HL-60 (cell line): ENCODE data around the gene PPP2R5E.

ENCODE experiments used
- DNase-seq, 2 experiments: peaks; one replicate each; pipeline ENCODE4 v3.0.0-alpha.2; 2010 to 2020; ENCODE audit warnings: low read depth in 1 of 2, low spot score in 1 of 2
- H3K27ac ChIP-seq: fragments of 250-450 bp; sonication (Bioruptor Pico); replicated peaks from 2 replicates; pipeline ENCODE4 v1.5.1; 2020; ENCODE audit warnings: mild to moderate bottlenecking, moderate library complexity
- H3K27me3 ChIP-seq: fragments of 250-450 bp; sonication (Bioruptor Pico); 2 replicates; pipeline ENCODE4 v1.5.1; 2021; ENCODE audit warnings: mild to moderate bottlenecking, moderate library complexity; ENCODE audit not compliant: insufficient read depth, poor library complexity, severe bottlenecking
- H3K4me3 ChIP-seq: replicated peaks from 2 replicates; pipeline ENCODE4 v1.5.1; 2011; ENCODE audit warnings: mild to moderate bottlenecking, control low read depth, low read length; ENCODE audit not compliant: insufficient read depth
- GABPA ChIP-seq: IDR thresholded peaks from 2 replicates; pipeline ENCODE4 v1.6.1; 2012; ENCODE audit warnings: low read depth
- POLR2AphosphoS5 ChIP-seq: IDR thresholded peaks from 2 replicates; pipeline ENCODE4 v1.6.1; 2012; ENCODE audit warnings: low read depth
- SPI1 ChIP-seq: IDR thresholded peaks from 2 replicates; pipeline ENCODE4 v1.6.1; 2012; ENCODE audit warnings: low read depth, mild to moderate bottlenecking, borderline replicate concordance
- TF ChIP-seq, protein P1 (sequence below): IDR thresholded peaks from 2 replicates; pipeline ENCODE4 v1.6.1; 2012; ENCODE audit warnings: low read depth; ENCODE audit not compliant: insufficient replicate concordance
- TF ChIP-seq, protein P2 (sequence below): IDR thresholded peaks from one replicate; pipeline ENCODE4 v1.5.1; 2011; ENCODE audit warnings: low read length, control low read depth, inconsistent platforms; ENCODE audit not compliant: insufficient read depth

PPP2R5E gene

DNA sequence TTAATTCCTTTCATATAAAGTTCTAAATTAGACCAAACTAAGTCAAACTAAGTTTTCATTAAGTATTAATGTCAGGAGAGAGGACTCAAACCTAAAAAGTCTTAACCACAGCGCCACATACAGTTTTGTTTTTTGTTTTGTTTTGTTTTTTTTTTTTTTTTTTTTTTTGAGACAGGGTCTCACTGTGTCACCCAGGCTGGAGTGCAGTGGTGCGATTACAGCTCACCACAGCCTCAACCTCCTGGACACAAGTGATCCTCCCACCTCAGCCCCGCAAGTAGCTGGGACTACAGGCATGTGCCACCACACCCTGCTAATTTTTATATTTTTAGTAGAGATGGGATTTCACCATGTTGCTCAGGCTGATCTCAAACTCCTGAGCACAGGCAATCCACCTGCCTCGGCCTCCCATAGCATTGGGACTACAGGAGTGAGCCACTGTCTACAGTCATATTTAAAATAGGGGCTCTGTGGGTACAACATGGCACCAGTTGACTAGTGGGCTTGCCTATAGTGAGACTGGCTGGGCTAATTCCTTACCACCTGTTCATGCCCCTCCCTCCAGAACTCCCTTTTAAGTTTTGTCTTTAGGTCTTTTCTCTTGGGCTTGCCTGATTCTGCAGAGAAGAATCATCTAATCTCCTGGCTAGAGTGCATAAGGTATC, 110.2 kb downstream of the PPP2R5E start:
- no peaks in the 10 kb centered on the region for H3K27me3 ChIP-seq
- DNase-seq: no peak
- no peak overlapping the region for H3K27ac ChIP-seq
- no peak overlapping the region for H3K4me3 ChIP-seq
- TF ChIP-seq POLR2AphosphoS5: no peak
- TF ChIP-seq SPI1: no peak

DNA sequence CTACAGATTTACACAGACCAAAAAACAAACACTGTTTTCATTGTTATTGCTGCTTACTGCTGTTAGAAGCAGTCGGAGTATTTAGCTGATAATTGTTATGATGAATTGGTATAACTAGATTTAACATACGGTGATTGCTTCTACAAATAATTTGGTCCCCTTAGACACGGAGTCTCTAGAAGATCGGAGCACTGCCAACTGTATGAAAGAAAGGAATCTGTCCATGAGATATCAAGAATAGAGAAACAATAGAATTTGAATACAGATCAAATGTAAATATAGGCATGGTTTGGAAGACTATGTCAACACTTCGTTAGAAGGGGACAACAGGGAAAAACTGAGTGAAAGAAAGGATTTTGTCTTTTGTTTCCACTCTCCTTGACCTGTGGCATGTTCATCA, 110.9 kb downstream of the PPP2R5E start:
- TF ChIP-seq, protein P1, sequence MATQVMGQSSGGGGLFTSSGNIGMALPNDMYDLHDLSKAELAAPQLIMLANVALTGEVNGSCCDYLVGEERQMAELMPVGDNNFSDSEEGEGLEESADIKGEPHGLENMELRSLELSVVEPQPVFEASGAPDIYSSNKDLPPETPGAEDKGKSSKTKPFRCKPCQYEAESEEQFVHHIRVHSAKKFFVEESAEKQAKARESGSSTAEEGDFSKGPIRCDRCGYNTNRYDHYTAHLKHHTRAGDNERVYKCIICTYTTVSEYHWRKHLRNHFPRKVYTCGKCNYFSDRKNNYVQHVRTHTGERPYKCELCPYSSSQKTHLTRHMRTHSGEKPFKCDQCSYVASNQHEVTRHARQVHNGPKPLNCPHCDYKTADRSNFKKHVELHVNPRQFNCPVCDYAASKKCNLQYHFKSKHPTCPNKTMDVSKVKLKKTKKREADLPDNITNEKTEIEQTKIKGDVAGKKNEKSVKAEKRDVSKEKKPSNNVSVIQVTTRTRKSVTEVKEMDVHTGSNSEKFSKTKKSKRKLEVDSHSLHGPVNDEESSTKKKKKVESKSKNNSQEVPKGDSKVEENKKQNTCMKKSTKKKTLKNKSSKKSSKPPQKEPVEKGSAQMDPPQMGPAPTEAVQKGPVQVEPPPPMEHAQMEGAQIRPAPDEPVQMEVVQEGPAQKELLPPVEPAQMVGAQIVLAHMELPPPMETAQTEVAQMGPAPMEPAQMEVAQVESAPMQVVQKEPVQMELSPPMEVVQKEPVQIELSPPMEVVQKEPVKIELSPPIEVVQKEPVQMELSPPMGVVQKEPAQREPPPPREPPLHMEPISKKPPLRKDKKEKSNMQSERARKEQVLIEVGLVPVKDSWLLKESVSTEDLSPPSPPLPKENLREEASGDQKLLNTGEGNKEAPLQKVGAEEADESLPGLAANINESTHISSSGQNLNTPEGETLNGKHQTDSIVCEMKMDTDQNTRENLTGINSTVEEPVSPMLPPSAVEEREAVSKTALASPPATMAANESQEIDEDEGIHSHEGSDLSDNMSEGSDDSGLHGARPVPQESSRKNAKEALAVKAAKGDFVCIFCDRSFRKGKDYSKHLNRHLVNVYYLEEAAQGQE: no peak
- TF ChIP-seq GABPA (no peak), POLR2AphosphoS5 (no peak)
- TF ChIP-seq, protein P2, sequence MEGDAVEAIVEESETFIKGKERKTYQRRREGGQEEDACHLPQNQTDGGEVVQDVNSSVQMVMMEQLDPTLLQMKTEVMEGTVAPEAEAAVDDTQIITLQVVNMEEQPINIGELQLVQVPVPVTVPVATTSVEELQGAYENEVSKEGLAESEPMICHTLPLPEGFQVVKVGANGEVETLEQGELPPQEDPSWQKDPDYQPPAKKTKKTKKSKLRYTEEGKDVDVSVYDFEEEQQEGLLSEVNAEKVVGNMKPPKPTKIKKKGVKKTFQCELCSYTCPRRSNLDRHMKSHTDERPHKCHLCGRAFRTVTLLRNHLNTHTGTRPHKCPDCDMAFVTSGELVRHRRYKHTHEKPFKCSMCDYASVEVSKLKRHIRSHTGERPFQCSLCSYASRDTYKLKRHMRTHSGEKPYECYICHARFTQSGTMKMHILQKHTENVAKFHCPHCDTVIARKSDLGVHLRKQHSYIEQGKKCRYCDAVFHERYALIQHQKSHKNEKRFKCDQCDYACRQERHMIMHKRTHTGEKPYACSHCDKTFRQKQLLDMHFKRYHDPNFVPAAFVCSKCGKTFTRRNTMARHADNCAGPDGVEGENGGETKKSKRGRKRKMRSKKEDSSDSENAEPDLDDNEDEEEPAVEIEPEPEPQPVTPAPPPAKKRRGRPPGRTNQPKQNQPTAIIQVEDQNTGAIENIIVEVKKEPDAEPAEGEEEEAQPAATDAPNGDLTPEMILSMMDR: no peak
- no peak for DNase-seq
- Histone ChIP-seq H3K27me3 (no peaks in the 10 kb centered on the region), H3K27ac (no peak overlapping the region), H3K4me3 (no peak overlapping the region)

DNA sequence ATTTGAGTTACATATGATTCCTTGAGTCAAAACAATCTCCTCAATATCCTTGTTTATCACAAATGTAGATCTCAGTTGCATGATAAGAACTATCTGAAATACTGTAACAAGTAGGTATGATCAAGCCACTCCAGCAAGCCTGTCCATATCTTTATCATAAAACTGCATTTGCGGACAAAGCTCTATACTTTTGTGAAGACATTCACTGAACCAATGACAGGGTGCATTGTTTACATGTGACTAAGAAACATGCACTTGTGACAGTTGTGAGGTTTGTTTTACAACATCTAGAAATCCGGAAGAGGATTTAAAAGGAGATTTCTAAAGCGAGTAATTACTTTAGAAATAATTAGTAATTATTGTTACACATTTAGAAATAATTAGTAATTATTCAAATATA, 111.7 kb downstream of the PPP2R5E start:
- Histone ChIP-seq H3K27ac (no peak overlapping the region), H3K27me3 (no peaks in the 10 kb centered on the region), H3K4me3 (no peak overlapping the region)
- no peak for DNase-seq
- TF ChIP-seq, protein P2: no peak
- TF ChIP-seq GABPA (no peak), SPI1 (no peak), POLR2AphosphoS5 (no peak)
- TF ChIP-seq, protein P1: no peak

DNA sequence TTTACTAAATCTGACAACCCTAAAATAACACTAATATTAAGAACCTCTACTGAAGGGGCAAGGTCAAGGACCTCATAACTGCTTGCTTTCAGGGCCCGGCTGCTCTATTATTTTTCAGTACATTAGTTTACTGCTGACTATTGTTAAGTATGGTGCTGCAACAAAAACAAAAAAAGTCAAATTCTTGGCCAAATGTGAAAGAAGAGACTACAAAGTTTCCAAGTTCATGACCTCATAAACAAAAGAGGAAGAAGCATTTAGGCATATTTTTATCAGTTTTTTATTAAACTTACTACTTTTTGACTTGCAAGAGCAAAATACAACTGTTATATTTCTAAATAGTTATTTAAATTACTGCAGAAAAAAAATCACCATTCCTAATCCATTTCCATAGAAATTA, 114.7 kb downstream of the PPP2R5E start:
- Histone ChIP-seq H3K4me3 (no peak overlapping the region), H3K27ac (no peak overlapping the region), H3K27me3 (no peaks in the 10 kb centered on the region)
- TF ChIP-seq, protein P2: no peak
- no peak for TF ChIP-seq GABPA
- TF ChIP-seq, protein P1: no peak
- TF ChIP-seq POLR2AphosphoS5: no peak
- no peak for TF ChIP-seq SPI1
- no peak for DNase-seq
